Heart left ventricle (tissue), 13 donors: Measurements from ENCODE around the gene FAF1.

Experiments
- CTCF ChIP-seq, 12 donors: fragments of 200-600 bp; sonication (generic) in 4 of 12; IDR thresholded peaks; one replicate each; pipeline versions ENCODE4 v1.5.0 to v1.8.0; 2018 to 2022; ENCODE audit warnings: antibody characterized with exemption in 12 of 12, mild to moderate bottlenecking in 5 of 12
- POLR2A ChIP-seq, 2 donors: fragments of 450-650 bp; IDR thresholded peaks; one replicate each; pipeline ENCODE4 v1.6.1; 2017; ENCODE audit warnings: antibody characterized with exemption in 2 of 2, mild to moderate bottlenecking in 2 of 2, moderate library complexity in 2 of 2
- donor health status: ischemic (EF 13 %, LVEDD 7.1; RV severe dilation, severe dysfunction).
- donor health status: DM: no; HTN: yes; CAD: no.
- donor health status: DM: no; HTN: no; CAD: no.
- donor health status: ischemic (EF 25% LVEDD 6.9; RV normal size, moderate dysfunction).
- donor health status: ischemic (EF 25% LVEDD 5.7; RV mildly dilated, moderate dysfunction).
- donor health status: ischemic (EF 35%, LVEDD 5.7; RV mildly dilated, moderate dysfunction).
- donor health status: nonischemic (EF 11% LVEDD 7.7; RV severe dilation, severe dysfunction).
- donor health status: DM: yes; HTN: yes; CAD: no.
- donor health status: PGD.
- donor health status: ischemic (EF 29% LVEDD 5.4; RV normal size, mild dysfunction).
- donor health status: nonischemic (EF 23%, LVEDD 6.1; RV moderate dilation, normal function).

- TF ChIP-seq CTCF (IDR thresholded peaks at IDR 0.05) (no peak), POLR2A (IDR thresholded peaks at IDR 0.05) (no peak)
Observed at GRCh38 chr1:50566405-50566804, 393.7 kb downstream of the FAF1 start.
